M059J (cell line): ENCODE data around the gene ZNF789. TPM values are rescaled to one million over a fixed set of nuclear protein-coding genes. Genes with fewer than 3 reads are reported as not detected.
"Not testable (repeated sequence)": the region's sequence is repeated elsewhere in the genome, so short reads cannot be mapped to it uniquely, and the experiment has no call there.

Experiments
- DNase-seq: peaks from one replicate; pipeline ENCODE4 v3.0.0-alpha.2; 2012; ENCODE audit warnings: low read depth
- total RNA-seq: library from RNA; depleted of rRNA; stranded (reverse); fragments of >200 nt; shearing (Covaris generic); gene quantifications from 2 replicates; pipeline ENCODE4 v1.2.3, GENCODE V29; 2014

The ZNF789 gene
- total RNA-seq, 1 experiment from 2014 or later: 5.6 TPM

GRCh38 chr7:99457650-99458493, 14.8 kb upstream of the ZNF789 start:
- no peak for DNase-seq

GRCh38 chr7:99459087-99459486, 13.6 kb upstream of the ZNF789 start:
- DNase-seq: peak; percentile 30

DNA sequence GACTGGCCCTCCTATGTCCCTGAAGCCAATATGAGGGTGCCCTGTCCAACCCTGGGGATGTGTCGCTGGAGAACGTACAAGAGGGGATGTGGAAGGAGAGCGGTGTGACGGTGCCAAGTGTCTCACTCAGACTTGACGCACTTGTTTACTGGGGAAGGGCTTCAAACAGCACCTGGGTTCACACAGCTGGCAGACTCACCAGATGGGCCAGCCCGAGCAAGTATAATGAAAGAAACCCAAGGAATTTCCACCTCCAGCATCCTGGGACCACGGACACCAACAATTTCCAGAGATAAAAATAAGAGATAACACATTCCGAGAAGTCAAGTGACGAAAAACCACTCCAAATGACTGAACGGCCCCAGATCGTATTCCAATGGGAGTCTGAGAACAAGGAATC, 12.0 kb upstream of the ZNF789 start:
- DNase-seq: no peak

GRCh38 chr7:99461221-99461620, 11.5 kb upstream of the ZNF789 start:
- DNase-seq: no peak

GRCh38 chr7:99465421-99465768, 7.3 kb upstream of the ZNF789 start:
- DNase-seq: no peak

DNA sequence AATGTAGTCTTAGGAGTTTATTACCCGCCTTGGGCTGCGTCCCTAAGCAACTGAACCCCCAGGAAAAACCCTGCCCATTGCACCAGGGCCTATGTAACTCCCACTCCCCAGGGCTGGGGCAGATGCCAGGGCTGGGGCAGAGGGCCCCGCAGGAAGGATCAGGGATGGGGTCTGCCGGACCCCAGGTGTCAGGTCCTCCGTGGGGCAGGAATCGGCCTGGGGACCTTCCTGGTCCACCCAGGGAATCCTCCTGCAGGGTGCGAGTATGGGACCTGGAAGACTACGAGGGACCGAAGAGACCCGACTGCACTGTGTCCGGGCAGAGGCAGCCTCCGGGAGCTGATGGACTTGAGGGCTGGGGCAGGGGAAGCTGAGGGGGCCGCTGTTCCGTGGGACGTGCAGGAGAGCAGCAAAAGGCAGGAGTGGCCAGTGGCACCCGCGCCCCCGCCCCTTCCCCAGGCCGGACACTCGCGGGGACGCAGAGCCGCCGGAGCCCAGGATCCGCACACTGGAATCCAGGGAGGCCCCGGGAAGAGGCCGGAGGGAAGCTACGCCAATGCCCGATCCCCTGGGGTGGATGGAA, 4.3 kb upstream of the ZNF789 start:
- no peak for DNase-seq

- DNase-seq: no peak
These were observed 3.2 kb upstream of the ZNF789 start for GRCh38 chr7:99469381-99470065.

GRCh38 chr7:99473315-99473596, 566 bp downstream of the ZNF789 start:
- DNase-seq: peak; percentile 78

DNA sequence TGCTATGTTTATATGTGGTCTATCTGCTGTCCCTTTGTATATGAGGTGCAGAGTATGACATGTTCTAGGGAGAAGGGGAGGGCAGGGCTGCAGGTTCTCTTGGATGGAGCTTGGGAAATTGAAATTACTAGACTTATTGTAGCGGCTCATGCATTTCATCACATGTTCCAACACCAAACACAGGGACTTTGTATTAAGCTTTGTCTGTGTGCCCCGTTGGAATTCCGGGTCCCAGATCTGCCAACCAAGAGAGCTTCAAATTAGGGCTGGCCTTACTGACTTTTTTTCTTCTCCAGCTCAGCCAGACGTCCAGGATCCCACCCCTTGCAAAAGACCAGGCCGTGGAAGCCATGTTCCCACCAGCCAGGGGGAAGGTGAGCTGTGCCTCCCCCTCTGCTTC, 3.4 kb downstream of the ZNF789 start:
- no peak for DNase-seq

- DNase-seq: no peak
These were observed 6.1 kb downstream of the ZNF789 start for GRCh38 chr7:99478464-99479440.

GRCh38 chr7:99485094-99485493, 12.4 kb downstream of the ZNF789 start:
- DNase-seq: no peak

- DNase-seq: no peak
These were observed 16.5 kb downstream of the ZNF789 start for GRCh38 chr7:99489235-99489634.

- no peak for DNase-seq
These were observed 18.2 kb downstream of the ZNF789 start for GRCh38 chr7:99490878-99491277.

DNA sequence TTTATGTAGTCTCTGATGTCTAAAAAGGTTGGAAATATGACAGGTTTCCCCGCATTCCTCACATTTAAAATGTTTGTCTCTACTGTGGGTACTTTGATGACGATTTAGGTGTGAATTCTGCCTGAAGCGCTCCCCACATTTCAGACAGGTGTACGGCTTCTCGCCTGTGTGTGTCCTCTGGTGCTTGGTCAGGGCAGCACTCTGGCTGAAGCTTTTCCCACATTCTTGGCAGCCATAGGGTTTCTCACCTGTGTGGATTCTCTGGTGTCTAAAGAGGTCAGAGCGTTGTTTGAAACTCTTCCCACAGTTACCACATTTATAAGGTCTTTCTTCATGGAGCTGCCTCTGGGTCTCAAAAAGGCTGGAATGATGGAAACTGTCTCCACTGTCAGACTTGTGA, 21.1 kb downstream of the ZNF789 start:
- DNase-seq: no peak

DNA sequence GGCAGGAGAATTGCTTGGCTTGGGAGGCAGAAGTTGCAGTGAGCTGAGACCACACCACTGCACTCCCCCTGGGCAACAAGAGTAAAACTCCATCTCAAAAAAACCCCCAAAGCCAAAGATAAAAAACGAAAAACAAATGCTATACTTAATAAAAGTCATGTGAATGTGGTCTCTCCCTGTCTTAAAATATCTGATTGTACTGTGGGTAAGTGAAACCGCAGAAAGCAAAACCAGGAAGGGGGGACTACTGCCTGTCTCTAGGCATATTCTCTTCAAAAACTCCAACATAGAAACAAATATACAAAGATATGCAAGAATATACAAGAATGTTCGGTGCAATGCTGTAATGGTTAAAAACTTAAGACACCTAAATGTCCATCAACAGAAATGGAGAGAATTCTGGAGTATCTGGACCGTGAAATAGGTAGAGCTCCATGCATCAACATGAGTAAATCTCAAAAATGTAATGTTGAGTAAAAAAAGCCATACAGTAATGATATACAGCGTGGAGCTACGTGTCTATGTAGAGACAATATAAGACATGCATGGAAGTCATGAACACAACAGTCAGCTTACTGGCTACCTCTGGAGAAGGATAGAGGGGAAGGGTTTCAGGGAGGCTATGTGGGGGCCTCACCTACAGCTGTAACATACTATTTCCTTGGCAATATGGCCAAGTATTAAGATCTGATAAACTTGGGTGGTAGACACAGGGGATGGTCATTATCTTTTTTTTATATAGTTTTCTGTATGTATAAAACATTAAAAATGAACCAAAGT, 25.3 kb downstream of the ZNF789 start:
- no peak for DNase-seq

DNA sequence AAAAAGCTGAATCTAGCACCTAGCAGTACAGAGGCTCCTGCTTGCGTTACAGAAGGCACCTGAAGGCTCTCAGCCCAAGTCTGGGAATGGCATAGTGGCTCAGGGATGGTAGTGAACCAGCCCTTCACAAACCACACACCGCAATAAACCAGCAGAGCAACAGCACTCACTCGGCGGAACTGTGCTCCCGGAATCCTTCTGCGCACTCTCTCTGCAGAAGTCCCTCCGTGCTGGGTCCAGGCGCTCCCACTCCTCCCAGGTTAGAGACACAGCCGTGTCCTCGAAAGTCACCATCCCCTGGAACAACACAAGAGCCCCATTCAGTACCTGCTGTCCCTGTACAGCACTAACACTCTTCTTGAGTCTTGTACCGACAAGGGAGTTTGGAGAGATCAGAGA, 25.9 kb downstream of the ZNF789 start:
- DNase-seq: no peak

DNA sequence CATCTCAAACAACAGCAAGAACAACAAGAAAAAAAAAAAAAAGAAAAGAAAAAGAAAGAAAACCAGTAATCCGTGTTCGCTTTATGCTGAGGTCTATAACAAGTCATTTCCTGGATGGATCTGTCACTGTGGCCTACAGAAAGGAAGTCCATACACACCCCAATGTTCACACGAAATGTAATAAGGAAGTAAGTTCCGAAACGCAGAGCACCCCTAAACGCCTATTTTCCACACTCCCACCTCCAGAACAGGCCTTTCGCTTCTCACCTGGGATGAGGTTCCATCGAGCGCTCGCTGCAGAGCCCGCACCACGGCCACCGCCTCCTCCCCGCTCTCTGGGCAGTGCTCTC, 26.7 kb downstream of the ZNF789 start:
- peak; percentile 36 for DNase-seq

GRCh38 chr7:99499721-99500636, 27.3 kb downstream of the ZNF789 start, which contains the start of gene ZNF394:
ZNF394 (minus strand) TSS chr7:99500281; CDS start chr7:99500093, 188 bp downstream.
- DNase-seq: peak; percentile 93

DNA sequence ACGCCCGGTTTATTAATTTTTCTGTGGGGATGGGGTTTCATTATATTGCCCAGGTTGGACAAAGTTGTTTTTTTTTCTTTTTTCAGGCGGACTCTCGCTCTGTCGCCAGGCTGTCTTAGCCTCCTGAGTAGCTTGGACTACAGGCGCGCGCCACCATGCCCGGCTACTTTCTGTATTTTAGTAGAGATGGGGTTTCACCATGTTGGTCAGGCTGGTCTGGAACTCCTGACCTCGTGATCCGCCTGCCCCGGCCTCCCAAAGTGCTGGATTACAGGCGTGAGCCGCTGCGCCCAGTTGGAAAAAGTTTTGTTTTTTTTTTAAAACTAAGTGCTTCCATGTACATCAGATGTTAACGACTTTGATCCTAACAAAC, 27.9 kb downstream of the ZNF789 start:
- DNase-seq: no peak

DNA sequence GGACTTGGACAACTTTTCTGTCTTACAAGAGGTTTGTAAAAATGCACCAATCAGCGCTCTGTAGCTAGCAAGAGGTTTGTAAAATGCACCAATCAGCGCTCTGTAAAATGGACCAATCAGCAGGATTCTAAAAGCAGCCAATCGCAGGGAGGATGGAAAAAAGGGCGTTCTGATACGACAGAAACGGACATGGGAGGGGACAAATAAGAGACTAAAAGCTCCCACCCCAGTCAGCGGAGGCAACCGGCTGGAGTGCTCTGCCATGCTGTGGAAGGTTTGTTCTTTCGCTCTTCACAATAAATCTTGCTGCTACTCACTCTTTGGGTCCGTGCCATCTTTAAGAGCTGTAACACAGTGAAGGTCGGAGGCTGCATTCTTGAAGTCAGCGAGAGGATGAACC, 28.5 kb downstream of the ZNF789 start:
- DNase-seq: not testable (repeated sequence)
